ENCODE results near the gene TRNP1.

GRCh38 chr1:26996024-26996423 is 2.5 kb downstream of the TRNP1 start:
- TF ChIP-seq BCLAF1 (IDR thresholded peaks at IDR 0.05) (no peak), POLR2A (IDR thresholded peaks at IDR 0.05; ENCODE audit: low read depth, low read length) (no peak), KLF5 (IDR thresholded peaks at IDR 0.05; ENCODE audit: partially characterized antibody) (no peak), MAX (IDR thresholded peaks at IDR 0.05; ENCODE audit: low read depth, low read length) (no peak), HDAC2 (IDR thresholded peaks at IDR 0.05) (no peak), PBX3 (IDR thresholded peaks at IDR 0.05; ENCODE audit: insufficient replicate concordance, low read depth, low read length) (no peak), MEF2A (IDR thresholded peaks at IDR 0.05; ENCODE audit: insufficient read depth, low read depth, low read length) (no peak), CTCF (IDR thresholded peaks at IDR 0.05 in 2 of 3, conservative IDR thresholded peaks at IDR 0.05 in 1 of 3; ENCODE audit: control insufficient read depth in 2 of 3, extremely low read depth in 1 of 3, insufficient read depth in 1 of 3, low read depth in 3 of 3, low read length in 3 of 3) (no peak), EP300 (IDR thresholded peaks at IDR 0.05; ENCODE audit: borderline replicate concordance in 1 of 2, control insufficient read depth in 1 of 2, low read depth in 2 of 2, low read length in 2 of 2) (no peak), ATF3 (IDR thresholded peaks at IDR 0.05; ENCODE audit: borderline replicate concordance, extremely low read depth, low read depth, low read length) (no peak)

Measured in GM12878 (cell line).